HG03442 (cell line): ENCODE measurements around the gene B3GNT4.
"Not testable (repeated sequence)": the region's sequence is repeated elsewhere in the genome, so short reads cannot be mapped to it uniquely, and the experiment has no call there.

Experiments used
- ATAC-seq: cut with Tn5 transposase; IDR thresholded peaks from one replicate; pipeline ENCODE4 v1.9.1; 2021; ENCODE audit warnings: mild to moderate bottlenecking, moderate library complexity; ENCODE audit not compliant: unreplicated experiment

B3GNT4 gene

GRCh38 chr12:122208073-122208820 lies 4.7 kb downstream of the B3GNT4 start:
- no peak for ATAC-seq

GRCh38 chr12:122215771-122216170 lies 12.3 kb downstream of the B3GNT4 start:
- no peak for ATAC-seq

GRCh38 chr12:122216445-122216844 lies 12.9 kb downstream of the B3GNT4 start:
- no peak for ATAC-seq

- ATAC-seq = peak; percentile 85
Observed at GRCh38 chr12:122225683-122226365, 22.3 kb downstream of the B3GNT4 start, which contains the start of gene DIABLO. DIABLO (minus strand) TSS chr12:122226052; CDS start chr12:122226014, 38 bp downstream.

- ATAC-seq = no peak
Observed at GRCh38 chr12:122226366-122227125, 23.0 kb downstream of the B3GNT4 start.

- no peak for ATAC-seq
Observed at GRCh38 chr12:122227341-122227740, 23.8 kb downstream of the B3GNT4 start.

GRCh38 chr12:122228092-122228491 lies 24.6 kb downstream of the B3GNT4 start:
- ATAC-seq = no peak

GRCh38 chr12:122230798-122231197 lies 27.3 kb downstream of the B3GNT4 start:
- ATAC-seq = no peak

- no peak for ATAC-seq
Observed at GRCh38 chr12:122232691-122233090, 29.2 kb downstream of the B3GNT4 start.

- ATAC-seq = no peak
Observed at GRCh38 chr12:122235741-122236140, 32.2 kb downstream of the B3GNT4 start.

GRCh38 chr12:122238861-122239260 lies 35.4 kb downstream of the B3GNT4 start:
- ATAC-seq = no peak

- no peak for ATAC-seq
Observed at GRCh38 chr12:122243965-122244364, 40.5 kb downstream of the B3GNT4 start.

GRCh38 chr12:122244565-122245371 lies 41.3 kb downstream of the B3GNT4 start:
- ATAC-seq = no peak

- ATAC-seq = no peak
Observed at GRCh38 chr12:122245553-122245952, 42.0 kb downstream of the B3GNT4 start.

- ATAC-seq = no peak
Observed at GRCh38 chr12:122250047-122250446, 46.5 kb downstream of the B3GNT4 start.

- no peak for ATAC-seq
Observed at GRCh38 chr12:122250536-122250935, 47.0 kb downstream of the B3GNT4 start.

GRCh38 chr12:122258462-122258861 lies 55.0 kb downstream of the B3GNT4 start:
- ATAC-seq = not testable (repeated sequence)
